IPS-15b (cell line): Measurements from ENCODE around the gene MDM4.

Source experiments
- H3K27me3 ChIP-seq: one replicate; pipeline ENCODE4 v1.6.1; 2013; ENCODE audit warnings: low read length; ENCODE audit not compliant: control insufficient read depth, insufficient read depth
- H3K36me3 ChIP-seq: one replicate; pipeline ENCODE4 v1.6.1; 2013; ENCODE audit warnings: low read length; ENCODE audit not compliant: control insufficient read depth, insufficient read depth
- H3K4me1 ChIP-seq: one replicate; pipeline ENCODE4 v1.6.1; 2013; ENCODE audit warnings: mild to moderate bottlenecking, low read length; ENCODE audit not compliant: control insufficient read depth, insufficient read depth
- H3K4me3 ChIP-seq: one replicate; pipeline ENCODE4 v1.5.1; 2013; ENCODE audit warnings: low read depth, low read length
- H3K9ac ChIP-seq: one replicate; pipeline ENCODE4 v1.6.1; 2013; ENCODE audit warnings: low read depth, mild to moderate bottlenecking, low read length
- H3K9me3 ChIP-seq: one replicate; pipeline ENCODE4 v1.6.1; 2013; ENCODE audit warnings: mild to moderate bottlenecking, low read length; ENCODE audit not compliant: control insufficient read depth, insufficient read depth

Gene MDM4

DNA sequence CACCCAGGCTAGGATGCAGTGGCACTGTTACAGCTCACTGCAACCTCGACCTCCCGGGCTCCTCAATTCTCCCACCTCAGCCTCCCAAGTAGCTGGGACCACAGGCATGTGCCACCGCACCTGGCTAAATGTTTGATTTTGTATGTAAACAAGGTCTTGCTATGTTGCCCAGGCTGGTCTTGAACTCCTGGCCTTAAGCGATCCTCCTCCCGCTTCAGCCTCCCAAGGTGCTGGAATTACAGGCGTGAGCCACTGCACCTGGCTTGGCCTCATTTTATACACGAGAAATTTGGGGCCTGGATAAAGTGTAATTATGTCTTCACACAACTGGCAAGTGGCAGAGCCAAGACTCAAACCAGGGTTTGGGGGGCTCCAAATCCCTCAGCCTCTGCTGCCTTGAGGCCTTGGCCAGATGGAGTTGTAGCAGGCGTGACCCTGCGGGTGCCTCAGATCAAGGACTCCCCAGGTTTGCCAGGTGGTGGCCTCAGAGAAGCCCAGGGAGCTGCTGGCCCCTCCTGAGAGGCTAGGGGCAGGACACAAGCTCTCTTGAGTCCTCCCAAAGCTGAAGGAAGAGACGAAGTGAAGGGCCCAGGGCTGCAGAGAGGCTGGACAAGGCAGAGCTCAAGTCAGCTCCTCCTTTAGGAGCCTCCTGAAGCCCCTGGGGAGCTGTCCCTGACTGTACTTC, 61.7 kb downstream of the MDM4 start:
- Histone ChIP-seq H3K4me1 (peaks cover 48% of the 10 kb centered on the region), H3K9me3 (no peaks in the 10 kb centered on the region), H3K4me3 (no peak overlapping the region), H3K36me3 (no peaks in the 10 kb centered on the region), H3K9ac (no peak overlapping the region), H3K27me3 (peaks cover 6% of the 10 kb centered on the region)

DNA sequence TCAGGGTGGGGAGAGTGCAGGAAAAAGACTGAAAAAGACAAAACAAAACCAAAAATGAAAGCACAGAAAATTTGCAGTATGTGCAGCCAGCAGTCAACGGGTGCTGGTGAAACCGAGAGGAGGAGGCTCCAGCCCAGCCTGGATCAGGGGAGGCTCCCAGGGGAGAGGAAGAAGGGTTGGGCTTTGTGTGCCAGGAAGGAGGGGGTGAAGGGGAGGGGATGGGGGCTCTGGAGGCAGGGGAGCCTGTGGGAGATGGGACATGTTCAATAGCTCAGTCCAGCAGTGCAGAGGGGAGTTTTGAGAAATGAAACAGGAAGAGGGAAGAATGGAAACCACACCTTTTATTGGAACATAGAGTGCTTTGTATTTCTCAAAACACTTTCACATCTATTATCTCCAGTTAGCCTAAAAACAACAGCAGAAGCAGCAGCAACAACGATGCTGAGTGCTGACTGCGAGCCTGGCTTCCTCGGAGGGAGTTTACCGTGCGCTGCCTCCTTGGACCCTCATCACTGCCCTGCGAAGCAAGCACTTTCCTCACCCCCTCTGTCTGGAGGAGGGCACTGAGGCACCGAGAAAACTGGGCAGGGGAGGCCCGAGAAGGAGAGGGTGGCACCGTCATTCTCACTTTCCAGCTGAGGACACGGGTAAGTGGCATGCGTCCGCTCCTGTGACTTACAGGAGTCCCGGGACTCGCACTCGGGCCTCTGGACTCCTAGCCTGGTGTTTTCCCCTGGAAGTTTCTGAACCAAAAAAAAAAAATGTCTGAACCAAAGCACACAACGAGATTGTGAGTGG, 62.9 kb downstream of the MDM4 start:
- peak overlapping the region; percentile 5 for H3K4me3 ChIP-seq
- H3K9ac ChIP-seq, result no peak overlapping the region
- peaks cover 38% of the 10 kb centered on the region for H3K4me1 ChIP-seq

DNA sequence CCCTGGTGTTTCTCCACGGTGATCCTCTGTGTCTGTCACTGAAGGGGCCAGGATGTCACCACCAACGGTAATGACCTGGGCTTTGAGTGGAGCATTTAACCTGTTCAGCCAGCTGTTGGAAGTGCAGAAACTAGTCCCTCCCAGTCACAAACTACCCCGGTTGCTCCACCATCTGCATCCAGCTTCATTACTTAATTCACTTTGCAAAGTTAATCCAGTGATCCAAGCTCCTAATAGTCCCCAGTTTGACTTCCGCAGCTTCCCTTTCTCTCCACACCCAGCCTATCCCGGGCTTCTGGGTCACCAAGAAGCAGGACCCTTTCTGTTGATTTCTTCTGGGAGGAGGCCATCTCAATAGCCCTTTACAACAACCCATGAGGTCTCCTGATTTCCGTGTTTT, 63.5 kb downstream of the MDM4 start:
- Histone ChIP-seq H3K36me3 (no peaks in the 10 kb centered on the region), H3K9ac (no peak overlapping the region), H3K9me3 (no peaks in the 10 kb centered on the region), H3K4me3 (no peak overlapping the region), H3K27me3 (peaks cover 6% of the 10 kb centered on the region), H3K4me1 (peaks cover 32% of the 10 kb centered on the region)

More for the DNA sequence above, 62.9 kb downstream of the MDM4 start:
- H3K9me3 ChIP-seq, result no peaks in the 10 kb centered on the region
- peaks cover 6% of the 10 kb centered on the region for H3K27me3 ChIP-seq
- H3K36me3 ChIP-seq, result no peaks in the 10 kb centered on the region

DNA sequence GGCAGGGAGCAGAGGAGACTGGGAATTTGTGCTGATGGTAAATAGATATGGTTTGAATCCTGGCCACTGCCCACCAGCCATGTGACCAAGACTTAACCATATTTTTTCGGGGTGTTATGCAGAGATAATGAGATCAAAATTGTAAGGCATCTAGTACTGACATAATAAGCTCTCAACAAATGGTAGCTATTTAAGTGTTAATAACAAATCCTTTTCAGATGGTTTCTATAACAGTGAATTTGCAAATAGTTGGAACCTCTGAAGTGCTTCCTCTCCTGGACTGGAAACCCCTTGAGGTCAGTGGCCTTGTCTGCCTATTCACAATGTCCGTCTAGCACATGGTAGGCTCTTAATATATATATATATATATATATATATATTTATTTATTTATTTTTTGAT, 64.7 kb downstream of the MDM4 start:
- Histone ChIP-seq H3K4me1 (peaks cover 21% of the 10 kb centered on the region), H3K27me3 (peaks cover 3% of the 10 kb centered on the region), H3K9me3 (no peaks in the 10 kb centered on the region), H3K4me3 (no peak overlapping the region), H3K9ac (no peak overlapping the region), H3K36me3 (no peaks in the 10 kb centered on the region)

DNA sequence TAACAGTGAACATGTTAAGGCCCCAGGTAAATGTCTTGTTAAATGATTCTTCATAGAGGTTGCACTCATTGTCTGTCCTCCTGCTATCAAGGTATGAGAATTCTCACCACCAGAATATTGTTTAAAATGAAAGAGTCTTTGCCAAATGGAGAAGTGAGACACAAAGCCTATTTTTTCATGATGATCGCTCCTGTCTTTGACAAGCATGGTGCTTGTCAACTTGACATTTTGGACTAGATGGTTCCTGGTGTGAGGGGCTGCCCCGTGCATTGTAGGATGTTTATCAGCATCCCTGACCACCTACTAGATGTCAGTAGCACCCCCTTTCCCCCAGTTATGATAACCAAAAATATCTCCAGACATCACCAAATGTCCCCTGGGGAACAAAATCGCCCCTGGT, 65.6 kb downstream of the MDM4 start:
- H3K36me3 ChIP-seq, result no peaks in the 10 kb centered on the region
- no peaks in the 10 kb centered on the region for H3K9me3 ChIP-seq
- H3K27me3 ChIP-seq, result peaks cover 3% of the 10 kb centered on the region
- peaks cover 12% of the 10 kb centered on the region for H3K4me1 ChIP-seq
- no peak overlapping the region for H3K4me3 ChIP-seq
- H3K9ac ChIP-seq, result no peak overlapping the region

DNA sequence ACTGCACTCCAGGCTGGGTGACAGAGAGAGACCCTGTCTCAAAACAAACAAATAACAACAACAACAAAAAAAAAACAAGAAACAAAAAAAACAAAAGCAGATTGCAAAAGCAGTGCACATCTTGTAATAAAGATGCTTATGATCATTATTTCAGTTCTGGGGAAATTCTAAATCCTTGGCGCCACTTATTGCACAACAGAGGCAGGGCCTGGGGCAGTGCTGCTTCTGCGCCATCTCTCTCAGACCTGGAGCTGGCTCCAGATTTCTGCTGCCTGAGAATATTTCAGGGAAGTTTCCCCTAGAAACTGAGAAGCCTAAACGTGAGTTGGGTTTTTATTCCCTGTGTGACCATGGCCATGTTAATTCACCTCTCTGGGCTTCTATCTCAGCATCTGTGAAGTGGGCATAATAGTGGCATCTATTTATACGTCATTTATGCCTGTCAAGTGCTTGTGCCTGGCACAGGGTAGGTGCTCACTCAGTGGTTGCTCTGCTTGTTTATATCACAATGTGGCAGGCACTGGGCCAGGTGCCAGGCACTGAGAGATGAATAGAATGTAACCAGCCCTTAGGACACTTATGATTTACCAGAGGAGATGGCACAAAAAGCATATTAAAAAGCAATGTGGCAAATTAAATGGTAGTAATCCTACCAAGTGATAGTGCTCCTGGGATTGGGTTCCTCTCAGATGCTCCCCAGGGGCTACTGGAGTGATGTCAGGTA, 67.9 kb downstream of the MDM4 start:
- H3K4me3 ChIP-seq, result no peak overlapping the region
- H3K9ac ChIP-seq, result no peak overlapping the region

DNA sequence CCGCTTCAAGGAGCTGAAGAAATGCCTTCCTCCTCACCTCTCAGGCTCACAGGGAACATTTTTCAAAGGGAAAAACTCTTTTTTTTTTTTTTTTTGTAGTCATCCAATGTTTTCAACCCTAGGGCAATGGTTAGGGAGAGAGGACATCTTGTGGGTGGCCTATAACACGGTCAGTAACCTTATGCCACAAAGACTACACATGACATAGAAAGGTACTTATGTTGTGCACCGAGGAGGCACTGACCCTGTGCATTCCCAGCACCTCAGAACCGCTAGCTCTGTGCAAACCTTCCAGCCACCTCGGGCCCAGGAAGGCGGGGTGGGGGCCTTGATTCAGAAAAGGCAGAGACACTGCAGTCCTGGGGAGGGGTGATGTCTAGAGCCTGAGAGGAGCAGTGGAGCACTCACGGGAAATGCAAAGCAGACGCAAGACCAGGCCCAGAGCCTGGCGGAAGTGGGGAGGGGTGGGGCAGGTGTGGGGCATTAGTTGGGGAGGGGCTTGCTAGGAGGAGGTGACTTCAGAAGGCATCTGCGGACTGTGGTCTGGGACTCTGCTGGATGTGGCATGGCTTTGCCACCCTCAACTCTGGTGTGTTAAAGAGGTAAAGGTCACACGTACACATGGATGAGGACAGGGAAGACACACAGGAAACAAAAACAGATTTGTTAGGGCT, 68.6 kb downstream of the MDM4 start:
- no peak overlapping the region for H3K4me3 ChIP-seq
- H3K9me3 ChIP-seq, result no peaks in the 10 kb centered on the region
- H3K4me1 ChIP-seq, result no peaks in the 10 kb centered on the region
- H3K36me3 ChIP-seq, result no peaks in the 10 kb centered on the region
- H3K9ac ChIP-seq, result no peak overlapping the region
- H3K27me3 ChIP-seq, result no peaks in the 10 kb centered on the region

More for the DNA sequence above, 67.9 kb downstream of the MDM4 start:
- H3K27me3 ChIP-seq, result no peaks in the 10 kb centered on the region
- no peaks in the 10 kb centered on the region for H3K36me3 ChIP-seq
- peaks cover under 1% of the 10 kb centered on the region for H3K4me1 ChIP-seq
- no peaks in the 10 kb centered on the region for H3K9me3 ChIP-seq

DNA sequence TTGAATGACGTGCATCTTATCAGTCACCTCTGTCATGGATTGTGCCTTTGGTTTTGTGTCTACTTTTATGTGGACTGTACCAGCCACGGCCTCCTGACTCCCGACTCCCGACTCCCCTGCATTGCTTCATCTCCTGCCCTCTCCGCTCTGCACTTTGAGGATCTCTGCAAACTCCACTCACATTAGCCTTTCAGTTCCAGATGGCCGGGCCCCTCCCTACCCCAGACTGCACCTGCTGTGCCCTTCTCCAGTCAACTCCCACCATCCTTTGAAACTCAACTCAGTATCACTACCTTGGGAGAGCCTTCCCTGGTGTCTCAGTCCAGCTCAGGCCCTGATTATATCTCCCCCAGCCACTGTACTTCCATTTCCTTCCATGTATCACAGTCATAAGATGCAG, 71.4 kb downstream of the MDM4 start:
- Histone ChIP-seq H3K27me3 (no peaks in the 10 kb centered on the region), H3K4me1 (no peaks in the 10 kb centered on the region), H3K9me3 (no peaks in the 10 kb centered on the region), H3K4me3 (no peak overlapping the region), H3K36me3 (no peaks in the 10 kb centered on the region), H3K9ac (no peak overlapping the region)

DNA sequence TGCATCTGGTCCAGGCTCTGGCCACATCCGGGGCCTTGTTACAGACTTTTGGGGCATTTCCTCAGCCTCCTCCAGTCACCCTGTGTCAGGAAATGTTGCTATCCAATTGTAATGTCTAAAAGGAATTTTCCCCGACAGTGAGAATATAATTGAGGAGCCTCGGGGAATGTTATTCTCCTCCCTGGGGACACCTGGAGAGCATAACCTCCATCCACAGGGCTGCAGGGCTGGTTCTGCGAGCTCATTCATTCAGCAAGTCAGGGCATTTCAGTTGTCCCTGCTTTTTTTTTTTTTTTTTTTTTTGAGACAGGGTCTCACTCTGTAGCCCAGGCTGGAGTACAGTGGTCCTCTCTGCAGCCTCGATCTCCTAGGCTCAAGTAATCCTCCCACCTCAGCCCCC, 72.6 kb downstream of the MDM4 start:
- no peak overlapping the region for H3K9ac ChIP-seq
- H3K4me3 ChIP-seq, result no peak overlapping the region
- no peaks in the 10 kb centered on the region for H3K27me3 ChIP-seq

DNA sequence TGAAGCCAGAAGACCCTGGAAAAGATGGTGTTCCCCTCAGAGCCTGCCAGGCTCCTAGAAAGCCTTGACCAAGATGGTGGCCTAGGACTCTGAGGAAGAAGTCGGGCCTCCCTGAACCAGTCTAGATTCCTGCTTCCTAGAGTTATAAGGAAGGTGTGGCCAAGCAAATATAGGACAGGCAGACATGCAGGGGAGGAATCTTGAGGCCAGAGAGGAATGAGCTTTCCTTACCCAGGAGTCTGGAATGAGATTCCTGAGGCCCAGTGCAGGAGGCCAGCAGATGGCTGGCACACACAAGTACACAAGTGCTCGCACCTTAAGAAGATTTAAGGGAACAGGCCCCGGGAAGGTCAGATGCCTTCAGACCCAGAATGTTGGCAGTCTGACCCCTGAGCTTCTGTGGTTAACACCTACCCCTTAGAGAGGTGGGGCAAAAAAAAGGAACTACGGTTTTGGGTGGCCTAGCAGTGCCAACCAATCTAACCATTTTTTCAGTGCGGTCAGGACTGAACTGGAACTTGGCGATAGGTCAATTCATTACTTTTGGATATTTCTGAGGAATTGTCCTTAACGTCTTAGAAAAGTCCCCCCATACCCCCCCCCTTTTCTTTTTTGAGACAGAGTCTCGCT, 73.3 kb downstream of the MDM4 start:
- no peak overlapping the region for H3K9ac ChIP-seq
- H3K9me3 ChIP-seq, result no peaks in the 10 kb centered on the region
- no peaks in the 10 kb centered on the region for H3K27me3 ChIP-seq
- H3K36me3 ChIP-seq, result no peaks in the 10 kb centered on the region
- H3K4me3 ChIP-seq, result no peak overlapping the region
- no peaks in the 10 kb centered on the region for H3K4me1 ChIP-seq

More for the DNA sequence above, 72.6 kb downstream of the MDM4 start:
- H3K9me3 ChIP-seq, result no peaks in the 10 kb centered on the region
- no peaks in the 10 kb centered on the region for H3K36me3 ChIP-seq
- no peaks in the 10 kb centered on the region for H3K4me1 ChIP-seq

DNA sequence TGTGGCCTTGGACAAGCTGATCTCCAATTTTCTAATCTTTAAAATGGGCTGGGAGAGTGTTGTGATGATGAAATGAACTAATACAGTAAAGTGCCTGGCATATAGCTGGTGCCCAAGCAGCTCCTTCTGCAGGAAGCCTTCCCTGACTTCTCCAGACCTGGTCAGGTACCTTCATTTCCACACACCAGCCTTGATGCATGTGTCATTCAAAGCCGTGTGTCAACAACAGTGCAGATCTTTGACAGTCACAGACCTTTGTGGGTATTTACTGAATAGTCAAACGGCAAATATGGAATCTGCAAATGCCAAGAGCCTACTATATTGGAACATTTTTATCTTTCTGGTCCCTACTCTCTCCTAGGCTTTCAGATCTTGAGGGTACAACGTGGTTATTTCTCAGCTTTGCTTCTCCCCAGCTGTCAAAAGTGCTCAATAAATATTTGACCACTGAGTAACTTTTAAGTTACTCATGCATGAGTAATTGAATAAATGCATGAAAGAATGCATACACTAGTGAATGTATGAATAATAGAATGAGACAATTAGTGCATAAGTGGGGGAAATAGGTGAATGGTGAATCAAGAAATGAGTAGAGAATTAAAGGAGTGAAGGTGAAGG, 75.4 kb downstream of the MDM4 start:
- Histone ChIP-seq H3K9me3 (no peaks in the 10 kb centered on the region), H3K4me1 (no peaks in the 10 kb centered on the region), H3K36me3 (no peaks in the 10 kb centered on the region), H3K4me3 (no peak overlapping the region), H3K9ac (no peak overlapping the region), H3K27me3 (no peaks in the 10 kb centered on the region)
